HCT116 (cell line): ENCODE results near the gene KCNMB2. TPM values are rescaled to one million over a fixed set of nuclear protein-coding genes. Genes with fewer than 3 reads are reported as not detected.

ENCODE experiments used
- ATAC-seq: fragments of 200-7000 bp; cut with Tn5 transposase; 2 replicates; pipeline ENCODE4 v1.9.1; 2020; ENCODE audit warnings: mild to moderate bottlenecking, moderate library complexity
- BruUV-seq: library from RNA; stranded (reverse); fragments of 400-500 nt; replicated peaks from 2 replicates; lab custom pipeline; 2021; lab: Mats Ljungman, UMichigan
- CTCF ChIA-PET: fragments of 300-600 bp; sonication (Branson Sonifier 250); formaldehyde crosslinking; loops from one replicate; lab custom pipeline; 2021; ENCODE audit warnings: antibody characterized with exemption; lab: Charles Lee
- POLR2A ChIA-PET: fragments of 300-600, 350-600 bp; sonication (Branson Sonifier 250); formaldehyde crosslinking; loops from one replicate; lab custom pipeline; 2021; ENCODE audit warnings: antibody characterized with exemption; lab: Charles Lee
- RAD21 ChIA-PET, 2 experiments: fragments of 300-600 bp; sonication (Branson Sonifier 250); formaldehyde crosslinking; loops; one replicate each; lab custom pipeline; 2023; ENCODE audit warnings: low total read pairs in 2 of 2; ENCODE audit not compliant: uncharacterized antibody in 2 of 2, unreplicated experiment in 2 of 2, low non-redundant PET in 1 of 2; lab: Charles Lee
- DNase-seq: peaks from one replicate; pipeline ENCODE4 v3.0.0-alpha.2; 2010; ENCODE audit warnings: low read depth, low spot score
- H2AFZ ChIP-seq: fragments of 200-600 bp; shearing (Covaris generic), sonication (generic); 2 replicates; pipeline ENCODE4 v1.6.1; 2017; ENCODE audit warnings: low read depth, mixed run types, mixed read lengths, antibody characterized with exemption, low read length; ENCODE audit not compliant: poor library complexity, severe bottlenecking
- H3K27ac ChIP-seq: 2 replicates; pipeline ENCODE4 v1.5.1; 2012; ENCODE audit warnings: low read depth, low read length
- H3K27me3 ChIP-seq: fragments of 200-600 bp; sonication (generic); 2 replicates; pipeline ENCODE4 v1.6.1; 2016; ENCODE audit warnings: mixed run types, low read length, mixed read lengths; ENCODE audit not compliant: insufficient read depth
- H3K36me3 ChIP-seq, 2 experiments: fragments of 200-500 bp in 1 of 2; fragments of 200-600 bp in 1 of 2; sonication (Bioruptor generic) in 1 of 2; sonication (generic) in 1 of 2; 2 replicates each; pipeline versions ENCODE4 v1.5.1 to v1.6.1; 2014 to 2016; ENCODE audit warnings: low read length in 2 of 2, inconsistent platforms in 1 of 2, mixed read lengths in 1 of 2, mixed run types in 1 of 2; ENCODE audit not compliant: insufficient read depth in 2 of 2, control insufficient read depth in 1 of 2
- H3K4me1 ChIP-seq, 2 experiments: fragments of 200-600 bp in 1 of 2; sonication (generic) in 1 of 2; 2 replicates each; pipeline versions ENCODE4 v1.5.1 to v1.6.1; 2012 to 2017; ENCODE audit warnings: low read length in 2 of 2, inconsistent platforms in 1 of 2, mild to moderate bottlenecking in 1 of 2, mixed read lengths in 1 of 2, mixed run types in 1 of 2, moderate library complexity in 1 of 2; ENCODE audit not compliant: insufficient read depth in 2 of 2, control insufficient read depth in 1 of 2
- H3K4me2 ChIP-seq: fragments of 200-600 bp; sonication (generic); 2 replicates; pipeline ENCODE4 v1.6.1; 2017; ENCODE audit warnings: mixed run types, low read length, mixed read lengths
- H3K4me3 ChIP-seq, 2 experiments: fragments of 200-600 bp in 1 of 2; sonication (generic) in 1 of 2; replicated peaks in 1 of 2; 2 replicates each; pipeline ENCODE4 v1.5.1; 2011 to 2016; ENCODE audit warnings: low read length in 2 of 2, control low read depth in 1 of 2, low read depth in 1 of 2, mild to moderate bottlenecking in 1 of 2, mixed read lengths in 1 of 2, mixed run types in 1 of 2
- H3K79me2 ChIP-seq: fragments of 200-600 bp; sonication (generic); 2 replicates; pipeline ENCODE4 v1.6.1; 2017; ENCODE audit warnings: mild to moderate bottlenecking, mixed run types, low read length, moderate library complexity, mixed read lengths; ENCODE audit not compliant: insufficient read depth
- H3K9ac ChIP-seq: fragments of 200-600 bp; sonication (generic); 2 replicates; pipeline ENCODE4 v1.6.1; 2016; ENCODE audit warnings: low read length, mixed read lengths
- H3K9me2 ChIP-seq: fragments of 200-600 bp; sonication (generic), shearing (Covaris generic); 2 replicates; pipeline ENCODE4 v1.6.1; 2017; ENCODE audit warnings: mixed run types, mild to moderate bottlenecking, moderate library complexity; ENCODE audit not compliant: insufficient read depth
- H3K9me3 ChIP-seq, 2 experiments: fragments of 200-500 bp in 1 of 2; fragments of 200-600 bp in 1 of 2; sonication (Bioruptor generic) in 1 of 2; sonication (generic) in 1 of 2; 2 replicates each; pipeline ENCODE4 v1.6.1; 2014 to 2017; ENCODE audit warnings: low read length in 2 of 2, mixed read lengths in 2 of 2, inconsistent platforms in 1 of 2, low read depth in 1 of 2, mild to moderate bottlenecking in 1 of 2, mixed run types in 1 of 2, moderate library complexity in 1 of 2; ENCODE audit not compliant: control insufficient read depth in 1 of 2, insufficient read depth in 1 of 2
- H4K20me1 ChIP-seq: fragments of 200-600 bp; sonication (generic), shearing (Covaris generic); 2 replicates; pipeline ENCODE4 v1.6.1; 2017; ENCODE audit warnings: mixed run types, mild to moderate bottlenecking, moderate library complexity; ENCODE audit not compliant: insufficient read depth
- CBX3 ChIP-seq: IDR thresholded peaks from 2 replicates; pipeline ENCODE4 v1.6.1; 2012; ENCODE audit warnings: low read depth
- CTCF ChIP-seq, 3 experiments: fragments of 200-600 bp in 1 of 3; sonication (generic) in 1 of 3; IDR thresholded peaks in 2 of 3; conservative IDR thresholded peaks in 1 of 3; 2 replicates each; pipeline ENCODE4 v1.5.1; 2012 to 2017; ENCODE audit warnings: low read depth in 2 of 3, low read length in 2 of 3, antibody characterized with exemption in 1 of 3, borderline replicate concordance in 1 of 3, control low read depth in 1 of 3, mild to moderate bottlenecking in 1 of 3, mixed read lengths in 1 of 3, mixed run types in 1 of 3, moderate library complexity in 1 of 3; ENCODE audit not compliant: insufficient read depth in 1 of 3
- EZH2 ChIP-seq: fragments of 200-600 bp; sonication (generic); IDR thresholded peaks from 2 replicates; pipeline ENCODE4 v1.6.1; 2017; ENCODE audit warnings: antibody characterized with exemption, mixed run types
- FOSL1 ChIP-seq: IDR thresholded peaks from 2 replicates; pipeline ENCODE4 v1.6.1; 2012; ENCODE audit warnings: low read depth
- JUND ChIP-seq: IDR thresholded peaks from 2 replicates; pipeline ENCODE4 v1.6.1; 2012
- MAX ChIP-seq: IDR thresholded peaks from 2 replicates; pipeline ENCODE4 v1.6.1; 2012
- POLR2AphosphoS5 ChIP-seq: IDR thresholded peaks from 2 replicates; pipeline ENCODE4 v1.6.1; 2011; ENCODE audit warnings: mild to moderate bottlenecking, low read depth, low read length, moderate library complexity
- RAD21 ChIP-seq: IDR thresholded peaks from 2 replicates; pipeline ENCODE4 v1.6.1; 2012; ENCODE audit warnings: low read depth, mild to moderate bottlenecking
- SIN3A ChIP-seq: IDR thresholded peaks from 2 replicates; pipeline ENCODE4 v1.6.1; 2012; ENCODE audit warnings: low read depth
- SP1 ChIP-seq: IDR thresholded peaks from 2 replicates; pipeline ENCODE4 v1.6.1; 2012; ENCODE audit warnings: low read depth
- SRF ChIP-seq: IDR thresholded peaks from 2 replicates; pipeline ENCODE4 v1.6.1; 2012; ENCODE audit warnings: low read depth
- YY1 ChIP-seq: IDR thresholded peaks from 2 replicates; pipeline ENCODE4 v1.6.1; 2011; ENCODE audit warnings: low read length, low read depth, moderate library complexity, mild to moderate bottlenecking; ENCODE audit not compliant: insufficient replicate concordance; ENCODE audit errors: extremely low read depth
- ZBTB33 ChIP-seq: IDR thresholded peaks from 2 replicates; pipeline ENCODE4 v1.6.1; 2011; ENCODE audit warnings: mild to moderate bottlenecking, low read length, moderate library complexity; ENCODE audit not compliant: insufficient replicate concordance; ENCODE audit errors: extremely low read depth
- ZFX ChIP-seq: fragments of 450-650 bp; IDR thresholded peaks from 2 replicates; pipeline ENCODE4 v1.6.1; 2017
- ZNF274 ChIP-seq: fragments of 200-500 bp; sonication (Bioruptor generic); IDR thresholded peaks from 2 replicates; pipeline ENCODE4 v1.6.1; 2014; ENCODE audit warnings: mild to moderate bottlenecking, low read depth, low read length, inconsistent platforms
- intact Hi-C: fragments of 100-400 bp; cut with micrococcal nuclease; formaldehyde crosslinking; loops from 2 replicates; pipeline ENCODE4 v1.10.0; 2022
- total RNA-seq: library from RNA; stranded (reverse); gene quantifications from one replicate; pipeline ENCODE4 v1.2.1, GENCODE V29; 2021; ENCODE audit not compliant: unreplicated experiment
- TF ChIP-seq, protein P1 (sequence below): IDR thresholded peaks from 2 replicates; pipeline ENCODE4 v1.6.1; 2012

KCNMB2 gene
- total RNA-seq, 1 experiment from 2014 or later = not detected

- no peak overlapping the region for H3K4me3 ChIP-seq
- H3K9ac ChIP-seq = no peak overlapping the region
- DNase-seq (no peak), ATAC-seq (no peak)
- H3K9me2 ChIP-seq = no peaks in the 10 kb centered on the region
- no peaks in the 10 kb centered on the region for H3K4me1 ChIP-seq
- intact Hi-C loops = no loop called here
- H3K27ac ChIP-seq = no peak overlapping the region
- H3K4me2 ChIP-seq = no peak overlapping the region
- no peaks in the 10 kb centered on the region for H4K20me1 ChIP-seq
- ChIA-PET POLR2A (no interaction called here), CTCF (no interaction called here), RAD21 (no interaction called here)
- no peaks in the 10 kb centered on the region for H3K9me3 ChIP-seq
- H2AFZ ChIP-seq = no peak overlapping the region
- H3K79me2 ChIP-seq = no peaks in the 10 kb centered on the region
- H3K36me3 ChIP-seq = no peaks in the 10 kb centered on the region
- TF ChIP-seq ZFX (no peak), SP1 (no peak), POLR2AphosphoS5 (no peak), CBX3 (no peak), EZH2 (no peak), CTCF (IDR thresholded peaks at IDR 0.05 in 2 of 3, conservative IDR thresholded peaks at IDR 0.05 in 1 of 3; ENCODE audit: borderline replicate concordance in 1 of 3, insufficient read depth in 1 of 3, low read depth in 2 of 3, low read length in 2 of 3) (no peak), SRF (no peak), YY1 (no peak), RAD21 (no peak), SIN3A (no peak), FOSL1 (no peak), MAX (no peak), ZNF274 (no peak), ZBTB33 (no peak), JUND (no peak)
- TF ChIP-seq, protein P1, sequence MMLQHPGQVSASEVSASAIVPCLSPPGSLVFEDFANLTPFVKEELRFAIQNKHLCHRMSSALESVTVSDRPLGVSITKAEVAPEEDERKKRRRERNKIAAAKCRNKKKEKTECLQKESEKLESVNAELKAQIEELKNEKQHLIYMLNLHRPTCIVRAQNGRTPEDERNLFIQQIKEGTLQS = no peak
- BruUV-seq = no TSS peak
- no peaks in the 10 kb centered on the region for H3K27me3 ChIP-seq
These were observed 101.6 kb downstream of the KCNMB2 start for GRCh38 chr3:178637802-178638201.
